Upper lobe of left lung (tissue), 4 donors: ENCODE measurements around the gene SPRTN.

Experiments
- CTCF ChIP-seq, 6 experiments: fragments of 450-650 bp in 4 of 6; fragments of 200-600 bp in 2 of 6; sonication (generic) in 2 of 6; IDR thresholded peaks; one replicate each; pipeline ENCODE4 v1.5.1; 2016 to 2019; ENCODE audit warnings: antibody characterized with exemption in 6 of 6
- EP300 ChIP-seq, 4 donors: sonication (generic); formaldehyde crosslinking; IDR thresholded peaks; one replicate each; pipeline ENCODE4 v1.5.1; 2017; ENCODE audit warnings: antibody characterized with exemption in 4 of 4, control low read depth in 2 of 4
- POLR2A ChIP-seq, 4 donors: fragments of 450-650 bp; IDR thresholded peaks; one replicate each; pipeline ENCODE4 v1.5.1; 2016 to 2017; ENCODE audit warnings: antibody characterized with exemption in 4 of 4, mild to moderate bottlenecking in 2 of 4
- POLR2AphosphoS5 ChIP-seq, 2 donors: sonication (generic); formaldehyde crosslinking; IDR thresholded peaks; one replicate each; pipeline ENCODE4 v1.5.1; 2017; ENCODE audit warnings: antibody characterized with exemption in 2 of 2

GRCh38 chr1:231348442-231348841 is 10.3 kb downstream of the SPRTN start:
- TF ChIP-seq CTCF (IDR thresholded peaks at IDR 0.05) (no peak), EP300 (IDR thresholded peaks at IDR 0.05) (no peak), POLR2AphosphoS5 (IDR thresholded peaks at IDR 0.05) (no peak), POLR2A (IDR thresholded peaks at IDR 0.05) (no peak)
